Activated naive CD8-positive, alpha-beta T cell treated with anti-CD3 and anti-CD28 coated beads, Interleukin-2, amount 10 ng/mL, durations not matched to agents 7 days and 5 days (primary cell): ENCODE data around the gene STEEP1. TPM values are rescaled to one million over a fixed set of nuclear protein-coding genes. Genes with fewer than 3 reads are reported as not detected.

Experiments
- ATAC-seq: fragments of 150-1000 bp; cut with Tn5 transposase; one replicate; pipeline ENCODE4 v1.10.0; 2021; ENCODE audit warnings: low read depth, moderate library complexity
- POLR2A ChIA-PET: fragments of 350-600 bp; sonication (Branson Sonifier 250); formaldehyde crosslinking; loops from one replicate; lab custom pipeline; 2021; ENCODE audit warnings: antibody characterized with exemption; lab: Charles Lee
- DNase-seq: peaks from one replicate; pipeline ENCODE4 v3.0.0; 2021
- H3K27ac Mint-ChIP-seq: one replicate; pipeline ENCODE4 v1.8.0; 2022; ENCODE audit warnings: mild to moderate bottlenecking, mixed read lengths
- H3K27me3 Mint-ChIP-seq: one replicate; pipeline ENCODE4 v1.8.0; 2022; ENCODE audit warnings: mild to moderate bottlenecking, moderate library complexity, mixed read lengths
- H3K36me3 Mint-ChIP-seq: one replicate; pipeline ENCODE4 v1.8.0; 2021; ENCODE audit warnings: mild to moderate bottlenecking, mixed read lengths
- H3K4me1 Mint-ChIP-seq: one replicate; pipeline ENCODE4 v1.8.0; 2021; ENCODE audit warnings: mixed read lengths
- H3K4me3 Mint-ChIP-seq: one replicate; pipeline ENCODE4 v1.8.0; 2022; ENCODE audit warnings: mild to moderate bottlenecking, moderate library complexity, mixed read lengths
- H3K9me3 Mint-ChIP-seq: one replicate; pipeline ENCODE4 v1.8.0; 2021; ENCODE audit warnings: mixed read lengths
- total RNA-seq, 2 experiments: library from RNA; stranded (reverse); gene quantifications; one replicate each; pipeline ENCODE4 v1.2.3, GENCODE V29; 2021

Gene STEEP1
- 10 to 100 TPM; 19.6 to 19.9 TPM for total RNA-seq

GRCh38 chrX:119565107-119565663 lies at the start of gene STEEP1:
Gene STEEP1, minus strand, starts transcription at chrX:119565409. Its CDS starts 54 bp downstream, at chrX:119565355.
- ATAC-seq (peak; percentile 97), DNase-seq (peak; percentile 79)
- POLR2A ChIA-PET = interaction anchor here (1.0 to 1.5 kb wide), 2 partner anchors 9 to 125 kb away, joined by 6 to 7 read pairs; partner anchors contain the start of gene UBE2A
- Mint-ChIP-seq H3K27ac (peak within 1 kb of the TSS; percentile 88), H3K4me3 (peak within 1 kb of the TSS; percentile 95), H3K36me3 (no peaks in the 10 kb centered on the region), H3K4me1 (peaks cover 13% of the 10 kb centered on the region), H3K27me3 (no peaks in the 10 kb centered on the region), H3K9me3 (no peaks in the 10 kb centered on the region)

GRCh38 chrX:119614776-119615175 lies 49.6 kb upstream of the STEEP1 start:
- H3K27ac Mint-ChIP-seq = no peak overlapping the region
- ATAC-seq = no peak

DNA sequence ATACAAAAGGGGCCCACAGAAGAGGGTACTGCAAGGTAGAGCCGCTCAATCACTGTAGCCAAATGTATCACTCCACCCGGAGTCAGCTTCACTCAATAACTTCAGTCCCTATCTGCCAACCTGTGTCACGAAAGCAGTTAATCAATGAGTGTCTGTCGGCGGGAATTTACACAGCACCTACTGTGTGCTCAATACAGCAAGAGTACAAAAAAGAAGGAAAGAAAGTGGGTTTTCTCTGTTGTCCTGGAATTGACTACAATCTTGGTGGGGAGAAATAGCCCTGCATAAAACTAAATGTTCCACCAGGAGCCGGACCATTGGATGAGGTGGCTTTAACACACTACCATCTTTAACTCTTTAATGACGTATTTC lies 41.8 kb upstream of the STEEP1 start:
- Mint-ChIP-seq H3K27me3 (peaks cover 2% of the 10 kb centered on the region), H3K27ac (peak overlapping the region; percentile 95), H3K4me3 (peak overlapping the region; percentile 91), H3K9me3 (no peaks in the 10 kb centered on the region), H3K36me3 (no peaks in the 10 kb centered on the region), H3K4me1 (peaks cover 20% of the 10 kb centered on the region)
- POLR2A ChIA-PET = interaction anchor here (1.3 to 2.9 kb wide), 7 partner anchors 33 to 151 kb away, joined by 3 to 19 read pairs (median 6); partner anchors contain the start of genes SLC25A5, SOWAHD and UBE2A
- no peak for ATAC-seq
- DNase-seq = no peak

More at GRCh38 chrX:119614776-119615175, 49.6 kb upstream of the STEEP1 start:
- Mint-ChIP-seq H3K4me3 (no peak overlapping the region), H3K4me1 (no peaks in the 10 kb centered on the region), H3K36me3 (peaks cover 3% of the 10 kb centered on the region), H3K27me3 (peaks cover 2% of the 10 kb centered on the region), H3K9me3 (no peaks in the 10 kb centered on the region)
- no peak for DNase-seq
- POLR2A ChIA-PET = interaction anchor here (0.6 kb wide), 1 partner anchor 255 kb away, joined by 5 read pairs; no protein-coding TSS in a partner anchor

GRCh38 chrX:119606280-119607017 lies 41.2 kb upstream of the STEEP1 start, which contains the start of gene NKRF:
Gene NKRF, minus strand, starts transcription at chrX:119606424.
- DNase-seq (peak; percentile 88), ATAC-seq (peak; percentile 77)
- Mint-ChIP-seq H3K9me3 (no peaks in the 10 kb centered on the region), H3K27ac (peak within 1 kb of the TSS; percentile 95), H3K4me3 (peak within 1 kb of the TSS; percentile 99), H3K4me1 (peaks cover 21% of the 10 kb centered on the region), H3K27me3 (peaks cover 2% of the 10 kb centered on the region), H3K36me3 (no peaks in the 10 kb centered on the region)
- POLR2A ChIA-PET = interaction anchor here (0.6 to 2.9 kb wide), 16 partner anchors 7 to 185 kb away, joined by 3 to 19 read pairs (median 4); partner anchors contain the start of genes RPL39, SEPTIN6, SLC25A5 and SOWAHD

GRCh38 chrX:119605464-119606279 lies 40.5 kb upstream of the STEEP1 start:
- ATAC-seq (peak; percentile 57), DNase-seq (peak; percentile 58)
- POLR2A ChIA-PET = interaction anchor here (0.6 to 2.9 kb wide), 19 partner anchors 8 to 186 kb away, joined by 3 to 19 read pairs (median 4); partner anchors contain the start of genes RPL39, SEPTIN6, SLC25A5 and SOWAHD
- H3K4me3 Mint-ChIP-seq = peak overlapping the region; percentile 99
- H3K27ac Mint-ChIP-seq = peak overlapping the region; percentile 95
- no peaks in the 10 kb centered on the region for H3K9me3 Mint-ChIP-seq
- H3K27me3 Mint-ChIP-seq = peaks cover under 1% of the 10 kb centered on the region
- no peaks in the 10 kb centered on the region for H3K36me3 Mint-ChIP-seq
- peaks cover 21% of the 10 kb centered on the region for H3K4me1 Mint-ChIP-seq

- H3K27ac Mint-ChIP-seq = peak overlapping the region; percentile 94
- POLR2A ChIA-PET = interaction anchor here (1.0 to 2.9 kb wide), 8 partner anchors 15 to 186 kb away, joined by 3 to 19 read pairs (median 8); partner anchors contain the start of genes RPL39, SOWAHD and UBE2A
- H3K27me3 Mint-ChIP-seq = no peaks in the 10 kb centered on the region
- H3K36me3 Mint-ChIP-seq = no peaks in the 10 kb centered on the region
- DNase-seq = no peak
- H3K9me3 Mint-ChIP-seq = no peaks in the 10 kb centered on the region
- peak overlapping the region; percentile 99 for H3K4me3 Mint-ChIP-seq
- no peak for ATAC-seq
- H3K4me1 Mint-ChIP-seq = peaks cover 21% of the 10 kb centered on the region
These were observed 39.7 kb upstream of the STEEP1 start for GRCh38 chrX:119604766-119605463.

GRCh38 chrX:119602701-119603255 lies 37.6 kb upstream of the STEEP1 start:
- no peak overlapping the region for H3K27ac Mint-ChIP-seq
- POLR2A ChIA-PET = interaction anchor here (1.4 kb wide), 1 partner anchor 189 kb away, joined by 3 read pairs; the partner anchor contains the start of gene RPL39
- no peak for DNase-seq
- no peak overlapping the region for H3K4me3 Mint-ChIP-seq
- H3K9me3 Mint-ChIP-seq = no peaks in the 10 kb centered on the region
- H3K4me1 Mint-ChIP-seq = peaks cover 21% of the 10 kb centered on the region
- no peaks in the 10 kb centered on the region for H3K27me3 Mint-ChIP-seq
- H3K36me3 Mint-ChIP-seq = no peaks in the 10 kb centered on the region
- ATAC-seq = no peak

- Mint-ChIP-seq H3K36me3 (peaks cover 4% of the 10 kb centered on the region), H3K4me3 (no peak overlapping the region), H3K27me3 (no peaks in the 10 kb centered on the region), H3K4me1 (peaks cover 4% of the 10 kb centered on the region), H3K9me3 (no peaks in the 10 kb centered on the region), H3K27ac (no peak overlapping the region)
- DNase-seq (no peak), ATAC-seq (no peak)
- POLR2A ChIA-PET = interaction anchor here (0.6 to 1.8 kb wide), 2 partner anchors 15 to 960 kb away, joined by 3 to 4 read pairs; partner anchors contain the start of gene UBE2A
These were observed 24.6 kb upstream of the STEEP1 start for GRCh38 chrX:119589810-119590209.

- Mint-ChIP-seq H3K4me1 (peaks cover 1% of the 10 kb centered on the region), H3K9me3 (no peaks in the 10 kb centered on the region), H3K27me3 (no peaks in the 10 kb centered on the region), H3K36me3 (no peaks in the 10 kb centered on the region), H3K4me3 (no peak overlapping the region), H3K27ac (no peak overlapping the region)
- DNase-seq (no peak), ATAC-seq (no peak)
- POLR2A ChIA-PET = interaction anchor here (1.4 kb wide), 1 partner anchor 9 kb away, joined by 6 read pairs; no protein-coding TSS in a partner anchor
These were observed 18.3 kb upstream of the STEEP1 start for GRCh38 chrX:119583431-119584059.

DNA sequence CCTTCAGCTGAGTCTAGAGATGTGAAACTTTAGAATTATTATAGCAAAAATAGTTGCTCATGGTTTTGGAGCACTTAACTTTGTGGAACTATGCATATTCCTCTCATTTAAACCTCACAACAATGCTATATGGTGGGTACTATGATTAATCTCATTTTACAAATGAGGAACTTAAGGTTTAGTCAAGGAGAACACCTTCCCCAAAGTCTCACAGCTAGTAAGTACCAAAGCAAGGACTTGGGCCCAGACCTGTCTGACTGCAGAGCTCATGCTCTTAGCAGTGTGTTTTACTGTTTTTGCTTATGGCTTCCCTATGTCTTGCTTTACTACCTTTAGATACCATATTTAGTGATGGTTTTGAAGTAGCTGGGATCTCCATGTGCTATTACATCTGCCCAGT lies 14.2 kb upstream of the STEEP1 start:
- no peaks in the 10 kb centered on the region for H3K9me3 Mint-ChIP-seq
- H3K27ac Mint-ChIP-seq = no peak overlapping the region
- H3K4me1 Mint-ChIP-seq = peaks cover 6% of the 10 kb centered on the region
- POLR2A ChIA-PET = interaction anchor here (0.6 kb wide), 1 partner anchor 34 kb away, joined by 4 read pairs; no protein-coding TSS in a partner anchor
- peaks cover 1% of the 10 kb centered on the region for H3K36me3 Mint-ChIP-seq
- no peak for ATAC-seq
- no peak for DNase-seq
- H3K4me3 Mint-ChIP-seq = no peak overlapping the region
- H3K27me3 Mint-ChIP-seq = no peaks in the 10 kb centered on the region

GRCh38 chrX:119574394-119575266 lies 9.4 kb upstream of the STEEP1 start, which contains the start of gene UBE2A:
Gene UBE2A, plus strand, starts transcription at chrX:119574563. Its CDS starts 149 bp downstream, at chrX:119574712.
- POLR2A ChIA-PET = interaction anchor here (0.6 to 2.2 kb wide), 12 partner anchors 9 to 266 kb away, joined by 3 to 19 read pairs (median 4); partner anchors contain the start of genes NKRF, RPL39, SEPTIN6 and SLC25A5
- H3K4me3 Mint-ChIP-seq = peak within 1 kb of the TSS; percentile 92
- H3K4me1 Mint-ChIP-seq = peaks cover 11% of the 10 kb centered on the region
- ATAC-seq = peak; percentile 90
- no peaks in the 10 kb centered on the region for H3K9me3 Mint-ChIP-seq
- H3K27me3 Mint-ChIP-seq = no peaks in the 10 kb centered on the region
- peak within 1 kb of the TSS; percentile 88 for H3K27ac Mint-ChIP-seq
- peak; percentile 88 for DNase-seq
- peaks cover 1% of the 10 kb centered on the region for H3K36me3 Mint-ChIP-seq
